Measurements from ENCODE around the gene MFSD6.
"Not testable (repeated sequence)": the region's sequence is repeated elsewhere in the genome, so short reads cannot be mapped to it uniquely, and the experiment has no call there.

The MFSD6 gene

GRCh38 chr2:190501702-190502407 lies 93.7 kb downstream of the MFSD6 start:
- DNase-seq (ENCODE audit: low spot score) = no peak

DNA sequence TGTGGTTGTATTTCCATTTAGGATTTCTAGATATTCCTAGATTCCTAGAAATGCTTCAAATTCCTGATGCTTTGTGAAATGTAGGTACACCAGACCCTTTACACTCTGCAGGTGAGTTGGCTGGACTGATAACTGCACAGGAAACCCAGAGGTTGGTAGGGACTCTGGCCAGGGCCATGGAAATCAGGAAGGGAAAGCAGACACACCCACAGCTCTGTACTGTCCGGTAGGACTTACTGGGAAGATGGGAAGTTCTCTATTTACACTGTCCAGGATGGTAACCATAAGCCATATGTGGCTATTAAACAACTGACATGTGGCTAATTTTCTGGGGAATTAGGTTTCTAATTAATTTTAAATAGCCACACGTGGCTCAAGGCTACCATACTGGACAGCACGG lies 94.9 kb downstream of the MFSD6 start:
- no peak for DNase-seq (ENCODE audit: low spot score)

DNA sequence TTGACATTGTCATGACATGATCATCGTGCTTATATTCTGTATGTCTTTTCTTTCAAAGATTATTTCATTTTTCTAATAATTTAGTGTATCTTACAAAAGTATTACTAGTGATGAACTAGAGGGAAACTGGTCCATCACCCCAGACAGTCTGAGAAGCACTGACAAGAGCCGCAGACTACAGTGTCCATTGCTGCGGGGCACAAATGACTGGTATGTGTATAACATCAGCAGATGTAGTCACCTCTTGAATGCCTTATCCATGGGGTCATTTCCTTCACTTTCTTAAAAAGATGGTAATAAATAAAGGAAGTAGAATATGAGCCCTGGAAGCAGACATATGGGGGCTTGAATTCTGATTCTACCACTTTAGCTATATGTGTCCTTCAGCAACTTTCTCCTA lies 96.8 kb downstream of the MFSD6 start:
- no peak for DNase-seq (ENCODE audit: low spot score)

- no peak for DNase-seq (ENCODE audit: low spot score)
These were observed 97.5 kb downstream of the MFSD6 start for GRCh38 chr2:190505696-190506095.

DNA sequence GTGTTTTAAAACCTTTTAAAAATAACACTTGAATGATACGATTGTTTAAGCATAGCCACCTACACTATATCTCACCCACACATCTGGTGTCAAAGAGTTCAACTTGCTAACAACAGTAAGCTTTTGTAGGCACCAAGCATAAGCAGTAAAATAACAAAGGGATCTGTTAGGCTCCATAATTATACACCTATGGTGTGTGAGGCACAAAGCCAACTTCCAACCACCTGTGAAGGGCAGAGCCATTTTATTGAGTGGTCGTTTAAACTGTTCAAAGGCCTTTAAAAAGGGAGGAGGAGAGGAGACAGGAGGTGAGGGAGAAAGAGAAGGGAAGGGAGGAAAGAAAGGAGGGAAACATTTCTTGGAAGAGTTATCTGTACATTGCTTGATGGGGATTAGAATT lies 98.5 kb downstream of the MFSD6 start:
- no peak for DNase-seq (ENCODE audit: low spot score)

DNA sequence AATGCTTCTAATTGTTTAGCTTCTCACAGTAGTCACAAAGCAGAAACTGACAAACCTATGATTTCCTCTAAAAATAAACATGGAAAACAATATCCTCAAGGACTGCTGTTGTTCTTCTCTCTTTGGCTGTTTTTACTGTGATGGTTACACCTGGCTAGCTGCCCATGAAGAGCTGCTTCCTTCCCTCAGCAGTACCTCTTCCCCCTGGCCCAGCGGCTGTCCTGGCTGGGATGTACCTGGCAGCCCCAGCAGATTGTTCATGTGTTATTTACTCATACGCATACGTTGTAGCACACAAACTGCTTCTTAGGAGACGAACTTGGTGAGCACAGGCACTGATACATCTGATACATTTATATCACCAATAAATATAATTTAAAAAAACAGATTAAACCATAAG lies 99.0 kb downstream of the MFSD6 start:
- DNase-seq (ENCODE audit: low spot score) = no peak

GRCh38 chr2:190509895-190510294 lies 101.7 kb downstream of the MFSD6 start:
- DNase-seq (ENCODE audit: low spot score) = not testable (repeated sequence)

GRCh38 chr2:190511104-190511503 lies 102.9 kb downstream of the MFSD6 start:
- DNase-seq (ENCODE audit: low spot score) = peak; percentile 37

- no peak for DNase-seq (ENCODE audit: low spot score)
These were observed 104.5 kb downstream of the MFSD6 start for GRCh38 chr2:190512539-190513095.

DNA sequence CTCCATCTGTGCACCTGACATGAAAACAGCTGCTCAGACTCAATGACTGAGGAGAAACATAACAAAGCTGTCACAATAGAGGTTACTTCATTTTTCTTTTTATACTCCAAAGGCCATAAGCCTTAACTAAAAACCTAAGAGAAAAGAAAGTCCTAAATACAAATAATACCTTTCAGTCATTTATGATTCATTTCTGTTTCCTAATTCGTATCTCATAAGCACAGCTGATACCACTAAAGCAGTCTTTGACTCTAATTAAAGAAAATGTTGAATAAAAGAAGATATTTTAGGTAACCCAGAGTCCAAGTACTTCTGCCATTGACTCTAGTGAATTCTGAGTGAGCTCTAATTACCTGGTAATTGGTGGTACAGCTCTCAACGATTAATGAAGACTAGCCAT lies 105.7 kb downstream of the MFSD6 start:
- no peak for DNase-seq (ENCODE audit: low spot score)

GRCh38 chr2:190514676-190515075 lies 106.5 kb downstream of the MFSD6 start:
- DNase-seq (ENCODE audit: low spot score) = no peak

DNA sequence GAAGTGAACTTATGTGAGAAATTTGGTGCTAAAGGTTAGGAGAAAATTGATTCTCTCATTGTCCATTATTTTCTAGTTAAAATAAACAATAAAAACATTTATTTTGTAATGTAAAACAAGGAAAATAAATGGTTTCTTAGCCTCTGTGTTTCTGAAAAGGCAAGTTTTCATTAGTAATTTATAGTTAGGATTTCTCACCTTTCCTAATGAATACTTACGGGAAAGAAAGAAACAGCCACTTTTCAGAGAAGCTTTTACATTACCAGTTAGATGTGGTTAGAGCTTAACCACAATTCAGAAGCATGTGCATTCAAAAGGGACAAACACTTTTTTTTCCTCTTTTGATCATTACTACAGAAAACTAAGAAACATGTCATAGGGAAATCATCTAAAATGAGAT lies 107.5 kb downstream of the MFSD6 start:
- DNase-seq (ENCODE audit: low spot score) = no peak

DNA sequence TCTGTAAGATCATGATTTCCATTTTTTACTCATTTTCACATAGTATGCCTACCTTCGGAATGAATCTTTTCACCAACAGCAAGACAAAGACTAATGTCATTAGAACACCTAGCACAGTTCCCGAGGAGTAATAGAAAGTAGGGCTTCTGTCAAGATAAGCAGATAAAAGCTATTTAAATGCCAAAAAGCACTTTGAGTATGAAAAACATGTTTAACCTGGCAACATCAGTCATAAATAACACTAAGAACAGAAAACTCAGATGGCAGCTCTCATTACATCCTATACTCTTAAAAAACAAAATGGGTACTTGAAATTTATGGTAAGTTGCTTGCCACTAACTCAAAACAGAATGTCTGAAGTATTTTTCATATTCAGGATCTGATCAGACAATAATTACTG lies 109.3 kb downstream of the MFSD6 start:
- DNase-seq (ENCODE audit: low spot score) = no peak

- DNase-seq (ENCODE audit: low spot score) = no peak
These were observed 112.0 kb downstream of the MFSD6 start for GRCh38 chr2:190519975-190520767.

DNA sequence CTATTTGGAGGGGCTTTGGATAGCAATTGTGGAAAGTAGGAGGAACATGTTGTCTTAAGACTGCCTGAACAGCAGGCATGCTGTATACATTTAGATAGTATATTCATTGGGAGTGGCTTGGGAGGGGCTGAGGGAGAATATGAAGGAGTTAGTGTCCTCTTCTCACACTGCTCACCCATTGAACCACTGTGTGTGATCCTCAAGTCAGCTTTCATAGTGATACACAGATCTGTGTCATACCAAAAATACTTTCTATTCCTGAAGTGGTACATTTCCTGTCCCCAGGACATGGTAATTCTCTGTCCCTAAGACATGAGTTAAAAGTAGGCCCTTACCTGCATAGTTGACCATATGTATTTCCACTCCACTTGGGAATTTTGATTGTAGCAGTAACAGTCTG lies 116.8 kb downstream of the MFSD6 start:
- DNase-seq (ENCODE audit: low spot score) = no peak

DNA sequence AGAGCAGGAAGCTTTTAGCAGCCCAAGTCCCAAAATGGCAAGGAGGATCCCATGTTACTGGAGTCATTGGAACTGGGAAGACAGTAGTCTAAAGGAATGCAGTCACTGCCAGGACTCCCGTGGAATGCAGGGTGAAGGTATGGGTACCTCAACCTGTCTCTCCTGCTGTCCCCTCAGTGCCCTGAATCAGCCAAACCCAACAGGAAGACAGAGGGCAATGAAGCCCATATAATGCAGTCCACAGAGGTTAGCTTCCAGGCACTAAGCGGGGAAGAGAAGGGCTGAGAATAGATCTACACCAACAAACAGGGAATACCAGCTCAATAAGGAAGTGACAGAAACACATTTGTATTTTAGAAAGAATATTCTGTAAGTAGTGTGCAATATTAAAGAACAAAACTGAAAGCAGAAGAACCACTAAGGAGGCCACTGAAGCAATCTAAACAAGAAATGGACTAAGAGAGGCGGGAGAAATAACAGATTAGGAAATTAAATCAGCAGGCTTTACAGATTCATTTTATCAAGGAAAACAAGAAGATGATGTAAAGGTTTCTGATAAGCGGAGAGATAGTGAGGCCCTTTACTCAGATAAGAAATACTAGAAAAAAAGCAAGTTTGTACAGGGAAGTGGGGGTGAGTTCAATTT lies 118.1 kb downstream of the MFSD6 start:
- DNase-seq (ENCODE audit: low spot score) = no peak

- no peak for DNase-seq (ENCODE audit: low spot score)
These were observed 119.1 kb downstream of the MFSD6 start for GRCh38 chr2:190527214-190527613.

DNA sequence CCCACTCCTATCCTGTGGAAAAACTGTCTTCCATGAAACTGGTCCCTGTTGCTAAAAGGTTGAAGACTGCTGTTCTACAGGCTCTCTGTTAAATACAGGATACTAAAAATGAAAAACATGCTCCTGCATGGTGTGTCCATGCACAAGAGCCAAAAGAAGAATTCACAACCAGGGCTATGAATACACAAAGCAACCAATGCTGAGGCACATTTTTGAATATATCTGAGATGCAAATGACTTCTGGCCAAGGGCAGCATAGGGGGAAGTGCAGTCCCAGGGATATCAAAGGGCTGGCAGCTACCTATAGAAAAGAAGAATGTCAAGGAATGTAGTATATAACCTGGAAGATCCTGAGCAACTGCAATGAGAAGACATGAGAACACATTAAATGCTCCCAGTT lies 119.8 kb downstream of the MFSD6 start:
- DNase-seq (ENCODE audit: low spot score) = no peak

DNA sequence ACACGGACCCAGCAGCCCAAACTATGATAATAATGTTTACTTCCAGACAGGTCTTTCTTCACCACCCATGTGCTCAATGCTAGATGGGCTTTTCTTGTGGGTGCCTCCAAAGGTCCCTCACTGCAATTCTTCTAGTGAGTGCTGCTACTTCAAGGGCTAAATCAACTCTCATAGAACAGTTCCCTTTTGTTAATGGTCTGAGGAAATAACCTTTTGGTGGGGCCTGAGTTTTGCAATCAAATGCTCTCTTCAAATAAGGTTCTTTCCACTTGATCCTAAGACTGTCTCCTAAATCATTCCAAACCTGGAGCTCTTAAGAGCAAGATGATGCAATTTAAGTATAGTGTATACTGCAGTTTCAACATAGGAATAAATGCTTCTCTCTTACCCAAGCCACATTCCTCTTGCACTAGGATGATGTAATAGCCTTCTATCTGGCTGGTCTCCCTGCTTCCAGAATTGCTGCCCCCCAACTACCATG lies 120.4 kb downstream of the MFSD6 start:
- no peak for DNase-seq (ENCODE audit: low spot score)

DNA sequence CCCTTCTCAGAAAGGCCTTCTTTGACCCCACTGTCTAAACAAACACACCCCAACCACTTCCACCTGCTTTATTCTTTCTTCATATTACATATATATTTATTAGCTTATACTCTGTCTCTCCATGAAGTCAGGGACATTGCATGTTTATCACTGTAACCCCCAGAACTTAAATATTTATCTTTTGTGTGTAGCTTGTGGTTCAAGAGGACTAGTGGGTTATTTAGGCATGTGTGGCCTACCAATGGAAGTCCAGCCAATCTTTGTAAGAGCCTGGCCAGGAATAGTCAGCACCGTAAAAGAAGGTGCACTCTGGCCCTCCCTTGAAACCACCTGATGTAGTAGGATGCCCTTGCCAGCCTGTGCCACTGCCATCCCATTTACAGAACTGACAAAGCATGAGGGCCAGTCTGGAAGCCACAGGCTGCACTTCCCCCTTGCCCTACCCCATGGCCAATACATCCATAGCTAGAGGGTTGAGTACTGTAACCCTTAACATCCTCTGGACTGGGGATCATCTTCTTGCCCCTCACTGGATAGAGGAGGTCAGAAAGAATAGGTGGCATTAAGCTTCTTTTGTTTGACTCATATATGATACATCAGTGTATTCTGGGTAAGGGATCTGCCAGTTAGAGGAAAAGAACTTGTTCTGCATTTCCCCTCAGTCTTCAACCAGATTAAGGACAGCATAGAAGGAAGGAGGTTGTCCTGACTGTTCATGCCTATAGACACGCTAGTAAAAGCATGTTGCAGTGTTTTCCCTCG lies 121.5 kb downstream of the MFSD6 start:
- DNase-seq (ENCODE audit: low spot score) = no peak

DNA sequence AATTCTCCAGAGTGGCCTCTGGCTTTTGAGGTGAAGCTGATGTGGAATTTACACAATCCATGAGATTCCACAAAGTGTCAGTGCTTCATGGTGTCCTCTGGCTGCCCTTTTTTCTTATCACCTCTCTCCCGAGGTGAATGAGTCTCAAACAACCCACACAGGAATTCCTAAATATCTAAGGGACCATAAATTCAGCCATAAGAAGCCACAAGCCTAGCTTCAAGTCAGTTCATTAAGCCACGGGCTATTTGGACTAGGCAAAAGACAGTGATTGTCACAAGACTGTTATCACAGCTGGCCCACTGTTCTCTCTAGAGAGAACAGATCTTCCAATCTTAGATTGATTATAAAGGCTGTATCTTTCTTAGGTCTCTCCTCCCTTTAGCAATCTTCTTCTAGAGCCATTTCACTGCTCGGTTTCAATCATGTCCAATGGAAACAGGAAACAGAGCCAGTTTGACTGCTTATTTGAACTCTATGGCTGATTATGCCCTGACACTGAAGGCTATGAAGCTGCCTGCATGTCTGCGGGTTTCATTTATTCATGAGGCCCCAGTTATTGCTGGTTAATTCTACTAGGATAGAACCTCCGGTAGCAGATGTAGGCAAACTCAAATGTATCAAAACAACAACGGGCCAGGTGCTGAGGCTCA lies 122.2 kb downstream of the MFSD6 start:
- DNase-seq (ENCODE audit: low spot score) = no peak
